HL-60 (cell line): Measurements from ENCODE around the gene IL20RA.
"Not testable (repeated sequence)": the region's sequence is repeated elsewhere in the genome, so short reads cannot be mapped to it uniquely, and the experiment has no call there.

Experiments used
- POLR2AphosphoS5 ChIP-seq: IDR thresholded peaks from 2 replicates; pipeline ENCODE4 v1.6.1; 2012; ENCODE audit warnings: low read depth
- TF ChIP-seq, protein P1 (sequence below): IDR thresholded peaks from one replicate; pipeline ENCODE4 v1.5.1; 2011; ENCODE audit warnings: low read length, control low read depth, inconsistent platforms; ENCODE audit not compliant: insufficient read depth
- TF ChIP-seq, protein P2 (sequence below): IDR thresholded peaks from 2 replicates; pipeline ENCODE4 v1.6.1; 2012; ENCODE audit warnings: low read depth; ENCODE audit not compliant: insufficient replicate concordance

DNA sequence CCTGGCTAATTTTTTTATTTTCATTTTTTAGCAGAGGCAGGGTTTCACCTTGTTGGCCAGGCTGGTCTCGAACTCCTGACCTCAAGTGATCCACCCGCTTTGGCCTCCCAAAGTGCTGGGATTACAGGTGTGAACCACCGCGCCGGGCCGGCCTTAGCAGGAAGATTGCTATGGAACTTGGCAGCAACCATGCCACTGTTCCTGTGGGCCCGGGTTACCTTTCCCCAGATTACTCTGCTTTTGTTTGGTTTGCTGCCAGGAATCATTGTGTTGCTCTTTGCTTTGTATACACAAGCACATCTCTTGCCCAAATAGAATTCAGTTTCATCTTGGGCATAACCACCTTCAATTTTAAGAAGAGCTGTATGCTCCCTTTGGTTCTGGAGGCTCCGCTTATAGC is 71.0 kb downstream of the IL20RA start:
- TF ChIP-seq, protein P1, sequence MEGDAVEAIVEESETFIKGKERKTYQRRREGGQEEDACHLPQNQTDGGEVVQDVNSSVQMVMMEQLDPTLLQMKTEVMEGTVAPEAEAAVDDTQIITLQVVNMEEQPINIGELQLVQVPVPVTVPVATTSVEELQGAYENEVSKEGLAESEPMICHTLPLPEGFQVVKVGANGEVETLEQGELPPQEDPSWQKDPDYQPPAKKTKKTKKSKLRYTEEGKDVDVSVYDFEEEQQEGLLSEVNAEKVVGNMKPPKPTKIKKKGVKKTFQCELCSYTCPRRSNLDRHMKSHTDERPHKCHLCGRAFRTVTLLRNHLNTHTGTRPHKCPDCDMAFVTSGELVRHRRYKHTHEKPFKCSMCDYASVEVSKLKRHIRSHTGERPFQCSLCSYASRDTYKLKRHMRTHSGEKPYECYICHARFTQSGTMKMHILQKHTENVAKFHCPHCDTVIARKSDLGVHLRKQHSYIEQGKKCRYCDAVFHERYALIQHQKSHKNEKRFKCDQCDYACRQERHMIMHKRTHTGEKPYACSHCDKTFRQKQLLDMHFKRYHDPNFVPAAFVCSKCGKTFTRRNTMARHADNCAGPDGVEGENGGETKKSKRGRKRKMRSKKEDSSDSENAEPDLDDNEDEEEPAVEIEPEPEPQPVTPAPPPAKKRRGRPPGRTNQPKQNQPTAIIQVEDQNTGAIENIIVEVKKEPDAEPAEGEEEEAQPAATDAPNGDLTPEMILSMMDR, result not testable (repeated sequence)
- TF ChIP-seq POLR2AphosphoS5, result not testable (repeated sequence)
- TF ChIP-seq, protein P2, sequence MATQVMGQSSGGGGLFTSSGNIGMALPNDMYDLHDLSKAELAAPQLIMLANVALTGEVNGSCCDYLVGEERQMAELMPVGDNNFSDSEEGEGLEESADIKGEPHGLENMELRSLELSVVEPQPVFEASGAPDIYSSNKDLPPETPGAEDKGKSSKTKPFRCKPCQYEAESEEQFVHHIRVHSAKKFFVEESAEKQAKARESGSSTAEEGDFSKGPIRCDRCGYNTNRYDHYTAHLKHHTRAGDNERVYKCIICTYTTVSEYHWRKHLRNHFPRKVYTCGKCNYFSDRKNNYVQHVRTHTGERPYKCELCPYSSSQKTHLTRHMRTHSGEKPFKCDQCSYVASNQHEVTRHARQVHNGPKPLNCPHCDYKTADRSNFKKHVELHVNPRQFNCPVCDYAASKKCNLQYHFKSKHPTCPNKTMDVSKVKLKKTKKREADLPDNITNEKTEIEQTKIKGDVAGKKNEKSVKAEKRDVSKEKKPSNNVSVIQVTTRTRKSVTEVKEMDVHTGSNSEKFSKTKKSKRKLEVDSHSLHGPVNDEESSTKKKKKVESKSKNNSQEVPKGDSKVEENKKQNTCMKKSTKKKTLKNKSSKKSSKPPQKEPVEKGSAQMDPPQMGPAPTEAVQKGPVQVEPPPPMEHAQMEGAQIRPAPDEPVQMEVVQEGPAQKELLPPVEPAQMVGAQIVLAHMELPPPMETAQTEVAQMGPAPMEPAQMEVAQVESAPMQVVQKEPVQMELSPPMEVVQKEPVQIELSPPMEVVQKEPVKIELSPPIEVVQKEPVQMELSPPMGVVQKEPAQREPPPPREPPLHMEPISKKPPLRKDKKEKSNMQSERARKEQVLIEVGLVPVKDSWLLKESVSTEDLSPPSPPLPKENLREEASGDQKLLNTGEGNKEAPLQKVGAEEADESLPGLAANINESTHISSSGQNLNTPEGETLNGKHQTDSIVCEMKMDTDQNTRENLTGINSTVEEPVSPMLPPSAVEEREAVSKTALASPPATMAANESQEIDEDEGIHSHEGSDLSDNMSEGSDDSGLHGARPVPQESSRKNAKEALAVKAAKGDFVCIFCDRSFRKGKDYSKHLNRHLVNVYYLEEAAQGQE, result not testable (repeated sequence)
